NCI-H446 (cell line): Measurements from ENCODE around the gene ATG4B.

Source experiments
- DNase-seq, 2 experiments: peaks; one replicate each; lab custom pipeline; 2025; lab: John Stamatoyannopoulos, UW

ATG4B gene

GRCh38 chr2:241613017-241613780 is 24.3 kb upstream of the ATG4B start:
- no peak for DNase-seq

- no peak for DNase-seq
These were observed 22.5 kb upstream of the ATG4B start for GRCh38 chr2:241615041-241615440.

GRCh38 chr2:241615522-241616052 is 21.9 kb upstream of the ATG4B start:
- no peak for DNase-seq

GRCh38 chr2:241616168-241617125 is 21.0 kb upstream of the ATG4B start:
- DNase-seq = no peak

GRCh38 chr2:241617431-241618154 is 19.9 kb upstream of the ATG4B start:
- DNase-seq = no peak

- no peak for DNase-seq
These were observed 19.1 kb upstream of the ATG4B start for GRCh38 chr2:241618296-241618805.

GRCh38 chr2:241618829-241619228 is 18.7 kb upstream of the ATG4B start:
- DNase-seq = no peak

- DNase-seq = no peak
These were observed 17.7 kb upstream of the ATG4B start for GRCh38 chr2:241619597-241620418.

- DNase-seq = no peak
These were observed 17.1 kb upstream of the ATG4B start for GRCh38 chr2:241620419-241620769.

GRCh38 chr2:241627675-241628074 is 9.8 kb upstream of the ATG4B start:
- DNase-seq = no peak

GRCh38 chr2:241629762-241630435 is 7.6 kb upstream of the ATG4B start:
- DNase-seq = no peak

- no peak for DNase-seq
These were observed 4.8 kb upstream of the ATG4B start for GRCh38 chr2:241632478-241633325.

- DNase-seq = no peak
These were observed 3.9 kb upstream of the ATG4B start for GRCh38 chr2:241633561-241633960.

GRCh38 chr2:241635756-241636155 is 1.7 kb upstream of the ATG4B start:
- no peak for DNase-seq

GRCh38 chr2:241636182-241637017 is 1.1 kb upstream of the ATG4B start:
- DNase-seq = peak; percentile 5 to 48

- no peak for DNase-seq
These were observed 535 bp downstream of the ATG4B start for GRCh38 chr2:241637795-241638660.

GRCh38 chr2:241638940-241639339 is 1.4 kb downstream of the ATG4B start:
- no peak for DNase-seq

GRCh38 chr2:241639385-241639784 is 1.9 kb downstream of the ATG4B start:
- DNase-seq = no peak
